NCI-H1417 treated with DMSO at 0.1 percent for 48 hours (cell line): ENCODE results near the gene ZDHHC7.
"Not testable (repeated sequence)": the region's sequence is repeated elsewhere in the genome, so short reads cannot be mapped to it uniquely, and the experiment has no call there.

Experiments
- DNase-seq: peaks from one replicate; lab custom pipeline; 2025; lab: John Stamatoyannopoulos, UW

The ZDHHC7 gene

GRCh38 chr16:85042606-85043005, 31.3 kb upstream of the ZDHHC7 start:
- no peak for DNase-seq

- no peak for DNase-seq
These were observed 30.8 kb upstream of the ZDHHC7 start for GRCh38 chr16:85042167-85042526.

DNA sequence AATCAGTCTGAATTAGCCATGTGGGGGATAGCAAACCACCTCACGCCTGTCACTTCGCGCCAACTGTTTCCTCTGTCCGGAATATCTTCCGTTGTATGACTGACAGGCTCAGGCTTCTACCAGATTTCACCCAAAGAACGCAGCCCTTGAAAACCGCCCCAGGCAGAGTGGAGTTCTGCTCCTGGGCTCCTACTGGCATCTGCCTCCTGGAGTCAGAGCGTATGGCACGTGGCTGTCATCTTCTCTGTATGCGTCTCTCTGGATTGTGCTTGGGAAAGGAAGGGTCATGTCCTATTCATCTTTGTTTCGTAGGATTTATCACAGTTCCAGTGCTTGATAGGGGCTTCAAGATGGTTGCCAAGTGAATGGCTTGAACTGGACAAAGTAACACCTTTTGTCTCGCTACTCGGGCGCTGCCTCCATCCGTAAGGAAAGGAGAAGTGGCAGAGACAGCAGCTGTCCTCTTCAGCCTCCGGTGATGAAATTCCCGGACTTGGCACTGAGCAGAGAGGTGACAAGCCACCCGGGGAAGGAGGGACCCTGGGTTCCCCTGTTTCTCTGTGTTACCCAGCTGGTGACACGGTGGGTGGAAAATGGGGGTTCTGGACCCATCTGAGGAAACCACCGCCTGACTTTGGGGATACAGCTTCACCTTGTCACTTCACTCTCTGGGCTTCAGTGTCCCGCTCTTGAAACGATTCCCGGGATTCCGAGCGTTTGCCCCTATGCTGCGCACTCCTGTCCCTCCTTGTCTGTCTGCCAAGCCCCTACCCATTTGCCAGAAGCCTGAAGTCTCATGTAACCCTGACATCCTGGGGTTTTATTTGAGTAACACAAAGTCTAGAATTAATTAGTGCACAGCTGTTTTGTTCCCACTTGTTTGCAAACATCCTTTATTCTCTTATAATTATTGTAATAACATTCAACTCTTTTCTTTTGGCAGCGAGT, 30.2 kb upstream of the ZDHHC7 start:
- DNase-seq = no peak

GRCh38 chr16:85040685-85041084, 29.4 kb upstream of the ZDHHC7 start:
- DNase-seq = no peak

DNA sequence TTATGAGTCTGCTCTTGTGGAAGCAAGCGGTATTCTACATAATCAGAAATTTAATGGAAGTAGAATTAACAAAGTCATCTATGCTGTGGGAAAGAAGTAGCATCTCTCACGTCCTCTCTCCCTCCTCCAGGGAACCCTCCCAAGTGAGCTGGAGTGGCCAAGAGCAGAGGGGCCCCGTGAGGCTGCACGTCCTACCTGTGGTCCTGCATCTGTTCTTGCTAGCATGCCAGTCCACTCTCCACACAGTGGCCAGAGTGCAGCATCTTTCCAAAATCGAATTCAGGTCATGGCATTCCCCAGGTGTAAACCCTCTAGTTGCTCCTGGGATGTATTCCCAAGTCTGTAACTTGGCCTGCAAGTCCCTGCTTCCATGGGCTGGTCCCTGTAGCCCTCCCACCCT, 26.4 kb upstream of the ZDHHC7 start:
- DNase-seq = no peak

GRCh38 chr16:85037050-85037410, 25.7 kb upstream of the ZDHHC7 start:
- DNase-seq = no peak

- no peak for DNase-seq
These were observed 25.1 kb upstream of the ZDHHC7 start for GRCh38 chr16:85036236-85037049.

DNA sequence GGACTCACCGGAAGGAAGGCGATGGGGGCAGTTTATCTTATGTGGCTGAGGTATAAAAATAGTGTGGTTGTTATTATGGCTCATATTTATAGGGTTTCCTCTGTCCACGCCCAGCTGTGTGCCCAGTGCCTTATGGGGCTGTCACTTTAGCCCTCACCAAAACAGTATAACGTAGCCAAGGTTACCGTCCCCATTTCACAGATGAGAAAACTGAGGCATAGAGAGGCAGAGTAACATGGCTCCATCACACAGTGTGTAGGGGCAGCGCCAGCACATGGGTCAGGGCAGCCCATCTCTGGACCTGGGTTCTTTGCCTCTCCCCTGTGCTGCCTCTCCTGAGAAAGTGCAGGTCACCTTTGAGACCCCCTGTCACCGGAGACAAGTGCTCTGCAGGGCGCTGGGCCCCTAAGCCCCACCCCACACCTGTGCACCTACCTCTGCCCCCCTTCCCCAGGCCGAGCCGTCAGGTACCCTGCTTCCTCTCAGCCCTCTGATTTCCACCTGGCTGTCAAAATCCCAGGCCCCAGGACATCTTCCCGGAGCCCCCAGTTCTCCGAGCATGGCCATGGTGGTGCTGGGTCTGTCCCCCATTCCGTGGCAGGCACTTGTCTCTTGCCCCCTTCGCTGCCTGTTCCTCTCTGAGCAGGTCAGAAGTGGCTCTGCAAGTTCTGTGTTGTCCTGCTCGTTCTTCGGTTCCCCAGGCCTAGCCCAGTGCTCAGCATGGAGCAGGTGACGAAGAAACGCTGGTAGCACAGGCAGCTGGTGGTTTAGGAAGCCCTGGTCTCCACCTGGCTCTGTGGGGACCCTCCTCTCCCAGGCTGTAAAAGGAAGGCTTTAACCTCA, 23.5 kb upstream of the ZDHHC7 start:
- no peak for DNase-seq

DNA sequence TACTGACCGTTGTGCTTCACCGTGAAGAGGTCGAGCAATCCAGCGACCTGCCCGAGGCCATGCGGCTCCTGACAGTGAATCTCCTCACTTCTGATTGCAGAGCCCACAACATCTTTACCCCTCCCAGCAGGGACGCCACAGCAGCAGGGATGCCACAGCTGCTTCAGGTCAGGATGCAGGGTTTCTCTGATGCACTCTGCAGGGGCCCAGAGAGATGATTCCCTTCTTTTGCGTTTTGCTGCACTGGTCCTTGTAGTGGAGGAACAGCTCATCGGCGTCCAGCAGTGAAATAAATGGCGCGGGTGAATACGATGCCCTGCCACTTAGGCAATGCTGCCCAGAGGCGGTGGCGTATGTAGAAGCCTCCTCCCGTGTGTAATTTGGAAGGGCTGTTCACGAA, 21.8 kb upstream of the ZDHHC7 start:
- DNase-seq = no peak

DNA sequence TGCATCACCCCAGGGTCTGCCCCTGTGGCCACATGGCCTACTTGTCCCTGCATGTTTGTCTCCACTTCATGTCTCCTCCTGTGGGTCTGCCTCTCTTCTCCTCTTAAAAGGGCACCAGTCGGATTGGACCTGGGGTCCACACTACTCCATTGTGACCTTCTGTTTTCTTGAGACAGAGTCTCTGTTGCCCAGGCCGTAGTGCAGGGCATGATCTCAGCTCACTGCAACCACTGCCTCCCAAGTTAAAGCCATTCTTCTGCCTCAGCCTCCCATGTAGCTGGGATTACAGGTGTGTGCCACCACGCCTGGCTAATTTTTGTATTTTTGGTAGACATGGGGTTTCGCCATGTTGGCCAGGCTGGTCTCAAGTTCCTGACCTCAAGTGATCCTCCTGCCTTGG, 20.9 kb upstream of the ZDHHC7 start:
- not testable (repeated sequence) for DNase-seq

DNA sequence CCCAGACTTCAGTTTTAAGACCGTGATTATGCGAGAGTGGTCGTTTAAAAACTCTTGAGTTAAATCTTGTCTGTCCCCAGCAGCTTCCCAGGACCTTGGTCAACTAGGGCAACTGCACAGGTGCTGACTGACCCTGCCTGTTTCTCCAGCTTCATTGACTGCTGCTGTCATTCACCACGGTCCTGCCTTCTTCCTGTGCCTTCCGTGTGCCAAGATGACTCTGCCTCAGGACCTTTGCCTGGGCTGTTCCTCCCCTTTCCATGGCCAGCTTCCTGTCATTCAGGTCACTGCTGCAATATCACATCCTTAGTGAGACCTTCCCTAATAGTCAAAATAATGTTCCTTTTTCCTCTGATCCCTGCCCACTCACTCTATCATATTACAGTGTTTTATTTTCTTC, 20.1 kb upstream of the ZDHHC7 start:
- no peak for DNase-seq

DNA sequence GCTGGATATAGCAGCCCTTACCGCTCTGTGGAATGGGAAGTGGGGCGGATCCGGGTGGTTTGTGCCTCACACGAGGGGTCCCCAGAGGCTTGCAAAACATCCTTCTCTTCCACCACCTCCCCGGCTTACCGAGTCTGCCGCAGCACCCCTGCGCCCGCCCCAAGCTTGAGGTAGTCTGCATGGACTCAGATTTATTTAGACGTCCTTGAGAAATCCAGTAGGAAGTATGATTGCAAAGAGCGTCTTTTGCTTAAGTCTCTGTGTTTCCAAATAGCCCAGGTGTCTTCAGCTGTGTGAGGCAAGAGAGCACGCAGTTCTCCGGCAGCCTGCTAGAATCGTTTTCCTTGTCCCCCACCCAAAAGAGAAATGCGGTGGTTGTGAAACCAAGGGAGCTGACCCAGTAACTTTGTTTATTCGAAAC, 18.7 kb upstream of the ZDHHC7 start:
- no peak for DNase-seq

DNA sequence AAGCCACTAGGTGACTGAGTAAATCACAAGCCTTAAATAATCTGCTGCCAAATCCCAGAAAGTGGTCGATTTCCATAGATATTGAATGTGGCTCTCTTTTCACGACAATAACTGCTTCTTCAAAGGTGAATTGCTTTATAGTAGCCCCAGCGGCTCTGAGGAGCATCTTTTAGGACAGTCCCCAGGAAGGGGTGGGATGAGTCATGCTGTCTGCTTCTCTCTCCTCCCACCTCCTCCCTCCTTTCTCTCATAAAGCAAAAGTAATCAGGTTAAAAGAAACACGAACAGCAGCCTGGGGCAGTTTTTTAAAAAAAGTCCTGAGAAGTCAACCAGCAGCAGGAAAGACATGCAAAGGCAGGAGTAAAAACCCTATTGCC, 18.1 kb upstream of the ZDHHC7 start:
- DNase-seq = no peak

DNA sequence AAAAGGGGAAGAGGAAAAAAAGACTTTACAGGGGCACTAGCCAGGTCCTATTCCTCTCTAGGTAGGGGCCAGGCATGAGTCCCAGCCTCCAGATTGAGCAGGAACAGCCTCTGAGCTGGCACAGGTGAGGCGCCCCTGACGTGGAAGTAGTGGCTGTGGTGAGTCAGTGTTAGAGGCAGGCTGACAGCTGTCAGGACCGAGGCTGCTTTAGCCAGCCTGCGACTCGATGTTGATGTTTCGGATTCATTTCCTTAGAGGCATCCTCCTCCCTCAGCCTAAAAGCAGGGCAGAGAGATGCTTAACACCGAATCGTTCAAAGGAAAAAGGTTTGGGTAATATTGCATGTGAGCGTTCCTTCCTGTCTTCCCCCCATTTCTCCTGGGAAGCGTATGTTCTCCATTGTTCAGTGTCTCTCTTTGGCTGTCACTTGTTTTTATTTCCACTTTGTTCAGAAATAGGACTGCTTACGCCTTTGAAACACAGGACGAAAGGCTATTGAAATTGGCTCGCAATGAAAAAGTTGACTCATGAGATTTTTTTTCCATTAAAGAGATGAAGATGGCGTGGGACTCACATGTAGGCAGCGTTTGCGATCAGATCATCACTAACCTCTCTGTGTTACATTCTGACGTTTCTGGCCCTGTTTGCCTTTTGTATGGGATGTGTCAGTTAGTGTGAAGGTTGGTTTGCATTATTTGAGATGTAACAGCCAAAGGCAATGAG, 17.5 kb upstream of the ZDHHC7 start:
- DNase-seq = no peak

- no peak for DNase-seq
These were observed 16.8 kb upstream of the ZDHHC7 start for GRCh38 chr16:85027958-85028684.

DNA sequence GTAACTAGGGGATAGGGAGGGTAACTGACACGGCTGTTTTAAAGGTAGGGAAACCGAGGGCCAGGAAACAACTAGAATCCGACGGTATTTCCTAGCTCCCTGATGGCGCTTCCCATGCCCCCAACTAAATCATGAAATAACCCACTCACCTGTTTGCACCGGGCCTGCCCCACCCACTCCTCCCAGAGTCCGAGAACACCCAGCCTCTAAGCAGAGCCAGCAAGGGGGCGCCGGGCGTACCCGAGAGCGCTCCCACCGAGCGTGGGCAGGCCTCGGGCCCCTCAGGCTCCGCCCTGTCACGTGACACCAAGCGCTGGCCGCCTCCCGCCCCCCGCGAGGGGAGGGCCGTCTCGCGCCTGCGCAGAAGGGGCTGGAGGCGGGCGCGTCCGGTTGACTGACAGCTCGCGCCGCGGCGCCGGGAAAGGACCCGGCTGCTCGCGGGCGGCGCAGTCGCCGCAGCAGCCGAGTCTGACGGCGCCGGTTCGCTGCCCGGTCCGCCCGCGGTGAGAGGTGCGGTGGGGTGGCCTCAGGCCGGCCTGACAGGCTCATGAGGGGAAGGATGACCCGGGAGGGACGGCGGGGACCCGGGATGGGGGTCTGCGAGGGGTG, 16.1 kb upstream of the ZDHHC7 start, which contains the start of gene KIAA0513:
KIAA0513 (plus strand) TSS at position 447 of the 609 bp plus-strand sequence. CDS start 39,277 bp downstream, outside the sequence.
- DNase-seq = peak; percentile 48

- DNase-seq = no peak
These were observed 15.4 kb upstream of the ZDHHC7 start for GRCh38 chr16:85026703-85027102.

DNA sequence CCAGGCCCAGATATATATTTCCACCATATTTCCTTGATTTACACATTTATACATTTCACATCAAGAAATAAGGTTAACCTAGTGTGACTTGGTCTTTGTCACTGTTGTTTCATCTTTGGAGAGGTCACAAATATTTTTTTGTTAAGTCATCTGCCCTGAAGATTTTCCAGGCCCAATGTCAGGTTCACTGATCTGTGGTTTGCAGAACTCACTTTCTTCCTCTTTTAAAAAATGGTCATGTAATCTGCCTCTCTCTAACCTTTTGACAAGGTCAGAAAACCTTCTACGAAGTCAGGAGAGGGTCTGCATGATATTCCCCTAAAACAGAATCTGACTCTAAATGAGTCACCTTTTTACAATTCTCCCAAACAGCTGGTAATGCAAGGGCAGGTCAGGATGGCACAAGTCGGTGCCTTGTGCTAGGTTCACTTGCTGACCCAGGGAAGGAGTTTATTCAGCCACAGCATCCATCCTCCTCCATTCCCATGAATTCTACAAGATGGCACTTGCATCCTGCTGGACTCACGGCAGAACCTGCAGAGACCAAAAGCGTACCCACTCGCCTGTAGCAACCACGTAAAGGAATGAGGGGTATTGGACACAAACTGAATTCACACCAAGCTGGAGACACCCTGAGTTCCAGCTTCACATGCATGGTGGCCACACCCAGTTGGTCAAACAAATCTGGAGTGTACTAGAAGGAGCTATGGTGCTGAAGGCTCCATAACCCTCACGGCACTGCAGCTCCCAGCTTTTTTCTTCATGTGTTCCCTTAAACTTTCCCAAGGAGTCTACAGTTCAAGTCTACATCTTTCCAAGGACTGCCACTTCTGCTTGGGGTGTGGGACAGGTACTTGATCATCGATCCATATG, 14.7 kb upstream of the ZDHHC7 start:
- DNase-seq = no peak

DNA sequence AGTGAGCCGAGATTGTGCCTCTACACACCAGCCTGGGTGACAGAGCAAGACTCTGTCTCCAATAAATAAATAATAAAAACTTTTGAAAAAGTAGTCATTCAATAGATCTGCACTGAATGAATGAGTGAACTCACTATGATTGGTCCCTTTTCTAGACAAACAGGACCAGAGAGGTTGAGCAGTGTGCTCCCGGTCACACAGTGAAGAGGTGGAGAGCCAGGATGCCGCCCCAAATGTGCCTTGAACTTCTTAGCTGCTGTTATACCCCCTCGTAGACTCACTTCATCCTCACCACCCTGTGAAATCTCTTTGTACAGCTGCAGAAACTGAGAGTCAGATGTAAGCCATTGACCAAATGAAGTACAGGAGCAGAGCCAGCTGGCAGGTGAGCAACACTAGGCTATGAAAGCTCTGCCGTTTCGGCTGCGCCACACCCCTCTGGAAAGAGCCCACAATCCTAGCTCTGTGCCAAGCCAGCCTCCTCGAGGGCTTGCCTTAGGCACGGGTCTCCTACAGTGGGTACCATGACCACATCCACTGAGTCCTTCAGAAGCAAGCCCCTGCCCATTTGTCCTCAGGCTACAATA, 8.4 kb upstream of the ZDHHC7 start:
- DNase-seq = no peak
